Measurements from ENCODE around the gene RNF222. TPM values are rescaled to one million over a fixed set of nuclear protein-coding genes. Genes with fewer than 3 reads are reported as not detected.

Gene RNF222
- polyA plus RNA-seq, 1 experiment: not detected

- TF ChIP-seq CTCF (IDR thresholded peaks at IDR 0.05; ENCODE audit: low read depth, low read length): no peak
These were observed 4.8 kb downstream of the RNF222 start for GRCh38 chr17:8392674-8393469.

GRCh38 chr17:8392274-8392673 is 5.4 kb downstream of the RNF222 start:
- H3K27me3 ChIP-seq (ENCODE audit: control insufficient read depth, insufficient read depth, low read length): no peaks in the 10 kb centered on the region
- H3K9me3 ChIP-seq (ENCODE audit: control insufficient read depth, insufficient read depth, low read length): peaks cover 6% of the 10 kb centered on the region; the same call in 1 of the 2 replicates
- no peak for DNase-seq (ENCODE audit: low read depth, low spot score)
- POLR2A ChIA-PET: no interaction called here
- H3K4me3 ChIP-seq (ENCODE audit: low read depth, low read length): no peak overlapping the region
- CTCF ChIA-PET: interaction anchor here (1.6 kb wide), 1 partner anchor 18 kb away, joined by 7 read pairs; no protein-coding TSS in a partner anchor
- H3K27ac ChIP-seq (ENCODE audit: low read depth, low read length): no peak overlapping the region
- TF ChIP-seq CTCF (IDR thresholded peaks at IDR 0.05; ENCODE audit: low read depth, low read length): no peak

More at GRCh38 chr17:8392674-8393469, 4.8 kb downstream of the RNF222 start:
- Histone ChIP-seq H3K27me3 (ENCODE audit: control insufficient read depth, insufficient read depth, low read length) (peaks cover 2% of the 10 kb centered on the region), H3K4me3 (ENCODE audit: low read depth, low read length) (no peak overlapping the region), H3K27ac (ENCODE audit: low read depth, low read length) (no peak overlapping the region), H3K9me3 (ENCODE audit: control insufficient read depth, insufficient read depth, low read length) (peaks cover 6% of the 10 kb centered on the region; the same call in 1 of the 2 replicates)
- ChIA-PET POLR2A (interaction anchor here (0.6 kb wide), 1 partner anchor 59 kb away, joined by 4 read pairs; no protein-coding TSS in a partner anchor), CTCF (interaction anchor here (0.7 to 1.6 kb wide), 2 partner anchors 9 to 17 kb away, joined by 3 to 7 read pairs; no protein-coding TSS in a partner anchor)
- DNase-seq (ENCODE audit: low read depth, low spot score): no peak

GRCh38 chr17:8391711-8392110 is 5.9 kb downstream of the RNF222 start:
- Histone ChIP-seq H3K27ac (ENCODE audit: low read depth, low read length) (no peak overlapping the region), H3K27me3 (ENCODE audit: control insufficient read depth, insufficient read depth, low read length) (no peaks in the 10 kb centered on the region), H3K4me3 (ENCODE audit: low read depth, low read length) (no peak overlapping the region), H3K9me3 (ENCODE audit: control insufficient read depth, insufficient read depth, low read length) (peaks cover 6% of the 10 kb centered on the region; the same call in 1 of the 2 replicates)
- POLR2A ChIA-PET: no interaction called here
- CTCF ChIA-PET: interaction anchor here (1.6 kb wide), 1 partner anchor 19 kb away, joined by 7 read pairs; no protein-coding TSS in a partner anchor
- no peak for DNase-seq (ENCODE audit: low read depth, low spot score)
- TF ChIP-seq CTCF (IDR thresholded peaks at IDR 0.05; ENCODE audit: low read depth, low read length): no peak

- DNase-seq (ENCODE audit: low read depth, low spot score): no peak
- POLR2A ChIA-PET: no interaction called here
- TF ChIP-seq CTCF (IDR thresholded peaks at IDR 0.05; ENCODE audit: low read depth, low read length): no peak
- Histone ChIP-seq H3K27me3 (ENCODE audit: control insufficient read depth, insufficient read depth, low read length) (no peaks in the 10 kb centered on the region), H3K4me3 (ENCODE audit: low read depth, low read length) (no peak overlapping the region), H3K9me3 (ENCODE audit: control insufficient read depth, insufficient read depth, low read length) (peaks cover 5% of the 10 kb centered on the region; the same call in 1 of the 2 replicates), H3K27ac (ENCODE audit: low read depth, low read length) (no peak overlapping the region)
- CTCF ChIA-PET: no interaction called here
These were observed 9.5 kb downstream of the RNF222 start for GRCh38 chr17:8387914-8388651.

Data from AG04450 (cell line).